Measurements from ENCODE around the gene DONSON. TPM values are rescaled to one million over a fixed set of nuclear protein-coding genes. Genes with fewer than 3 reads are reported as not detected.

DONSON gene
- total and polyA plus RNA-seq, 9 of the 15 experiments (the other 6 are each of a cell fraction or from before 2014, with no cell fraction given), result 26.7 to 124 (median 62.6) TPM

GRCh38 chr21:33598051-33598450, 9.6 kb upstream of the DONSON start (continued):
- no peak for TF ChIP-seq ZBTB26 (CRISPR knock-in tag; IDR thresholded peaks at IDR 0.05)
- no peak for TF ChIP-seq ZFX (CRISPR knock-in tag; IDR thresholded peaks at IDR 0.05)
- TF ChIP-seq CEBPB (tag; IDR thresholded peaks at IDR 0.05), result 0 out of 2 replicates have a peak, but pooled peaks have one; percentile 16
- no peak for TF ChIP-seq PCBP1 (IDR thresholded peaks at IDR 0.05; ENCODE audit: low read depth, low read length, poor library complexity, severe bottlenecking)
- no peak for TF ChIP-seq IFI16 (CRISPR knock-in tag; IDR thresholded peaks at IDR 0.05)
- TF ChIP-seq ARID3B (CRISPR knock-in tag; IDR thresholded peaks at IDR 0.05; ENCODE audit: borderline replicate concordance), result no peak
- TF ChIP-seq TEAD4 (IDR thresholded peaks at IDR 0.05; ENCODE audit: low read length), result no peak
- TF ChIP-seq TEAD4 (CRISPR knock-in tag; IDR thresholded peaks at IDR 0.05; ENCODE audit: borderline replicate concordance), result no peak
- TF ChIP-seq ETS2 (tag; IDR thresholded peaks at IDR 0.05; ENCODE audit: borderline replicate concordance, poor library complexity, severe bottlenecking), result no peak
- TF ChIP-seq MCM3 (IDR thresholded peaks at IDR 0.05), result no peak
- no peak for TF ChIP-seq E2F4 (CRISPR knock-in tag; IDR thresholded peaks at IDR 0.05; ENCODE audit: low read depth)
